Esophagus mucosa (tissue), 1 donor: ENCODE results near the gene KREMEN2. TPM values are rescaled to one million over a fixed set of nuclear protein-coding genes. Genes with fewer than 3 reads are reported as not detected.
"Not testable (repeated sequence)": the region's sequence is repeated elsewhere in the genome, so short reads cannot be mapped to it uniquely, and the experiment has no call there.

Experiments
- ATAC-seq: fragments of 200-7000 bp; cut with Tn5 transposase; one replicate; pipeline ENCODE4 v1.9.1; 2020
- total RNA-seq: library from RNA; stranded (reverse); gene quantifications from one replicate; pipeline ENCODE4 v1.2.4, GENCODE V29; 2023
- donor health status: DM: yes; HTN: yes; CAD: no.

The KREMEN2 gene
- total RNA-seq, 1 donor from 2014 or later: 1.3 TPM

DNA sequence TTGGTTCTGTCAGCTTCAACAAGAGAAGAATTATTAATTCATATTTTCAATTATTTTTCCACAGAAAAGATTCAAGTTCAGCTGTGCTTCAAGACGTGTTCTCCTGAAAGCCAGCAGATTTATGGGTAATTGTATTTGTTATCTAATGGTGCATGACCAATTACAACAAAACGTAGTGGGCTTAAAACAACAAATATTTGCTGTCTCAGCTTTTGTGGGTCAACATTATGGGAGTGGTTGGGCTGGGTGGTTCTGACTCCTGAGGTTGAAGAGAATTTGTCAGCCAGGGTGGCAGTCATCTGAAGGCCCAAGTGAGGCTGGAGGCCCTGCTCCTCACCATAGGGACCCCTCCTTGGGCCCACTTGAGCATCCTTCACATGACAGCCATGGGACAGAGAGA, 24.1 kb upstream of the KREMEN2 start:
- no peak for ATAC-seq

DNA sequence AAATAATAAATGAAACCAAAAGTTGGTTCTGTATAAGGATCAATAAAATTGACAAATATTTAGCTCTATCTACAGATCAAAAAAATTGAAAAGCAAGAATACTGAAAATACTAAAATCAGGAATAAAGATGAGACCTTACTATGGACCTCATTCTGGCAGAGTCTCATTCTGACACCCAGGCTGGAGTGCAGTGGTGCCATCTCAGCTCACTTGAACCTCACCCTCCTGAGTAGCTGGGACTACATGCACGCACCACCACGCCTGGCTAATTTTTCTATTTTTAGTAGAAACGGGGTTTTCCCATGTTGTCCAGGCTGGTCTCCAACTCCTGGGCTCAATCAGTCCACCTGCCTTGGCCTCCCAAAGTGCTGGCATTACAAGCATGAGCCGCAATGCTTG, 22.0 kb upstream of the KREMEN2 start:
- ATAC-seq: no peak

GRCh38 chr16:2943716-2944115, 20.4 kb upstream of the KREMEN2 start:
- ATAC-seq: not testable (repeated sequence)

GRCh38 chr16:2946649-2947048, 17.4 kb upstream of the KREMEN2 start:
- ATAC-seq: no peak

DNA sequence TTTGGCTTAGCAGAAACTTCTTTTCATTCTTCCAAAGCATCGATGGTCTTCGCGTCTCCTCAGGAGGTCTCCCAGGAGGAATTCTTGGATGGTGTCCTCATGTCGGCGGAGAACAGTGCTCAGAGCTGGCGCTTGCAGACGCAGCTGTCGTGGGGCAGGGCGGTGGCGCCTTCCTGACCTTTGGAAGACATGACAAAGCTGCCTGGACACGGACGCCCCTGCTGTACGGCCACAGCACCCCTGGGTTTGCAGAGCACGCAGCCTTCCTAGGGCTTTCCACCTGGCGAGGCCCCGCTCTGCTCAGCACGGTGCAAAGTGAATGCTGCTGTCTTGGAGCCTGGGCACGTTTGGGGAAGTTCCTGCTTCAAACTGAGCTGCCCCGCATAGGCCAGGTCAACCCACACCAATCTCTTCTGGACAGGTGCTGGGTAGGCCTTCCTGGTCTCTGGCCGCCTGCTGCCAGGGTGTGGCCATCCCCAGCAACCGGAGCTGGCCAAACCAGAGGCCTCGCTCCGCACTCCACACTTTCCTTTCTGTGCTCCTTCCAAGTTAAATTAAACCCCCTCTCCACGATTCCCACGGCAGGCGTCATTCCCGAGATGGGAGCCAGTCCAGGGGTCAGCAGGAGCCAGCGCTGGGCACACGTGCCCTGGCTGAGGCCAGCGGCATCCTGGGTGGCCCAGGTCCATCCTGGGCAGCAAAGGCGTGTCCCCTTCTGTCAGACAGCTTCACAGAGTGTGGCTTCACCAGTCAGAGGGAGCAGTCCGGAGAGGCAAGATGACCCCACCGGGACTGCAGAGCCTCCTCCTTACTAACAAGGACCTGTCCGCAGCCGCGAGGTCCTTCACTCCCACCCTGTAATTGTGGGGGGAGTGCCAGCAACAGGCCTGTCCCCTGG, 15.0 kb upstream of the KREMEN2 start:
- ATAC-seq: no peak

- no peak for ATAC-seq
Observed at GRCh38 chr16:2949705-2950352, 14.2 kb upstream of the KREMEN2 start.

GRCh38 chr16:2950353-2950724, 13.7 kb upstream of the KREMEN2 start:
- no peak for ATAC-seq

DNA sequence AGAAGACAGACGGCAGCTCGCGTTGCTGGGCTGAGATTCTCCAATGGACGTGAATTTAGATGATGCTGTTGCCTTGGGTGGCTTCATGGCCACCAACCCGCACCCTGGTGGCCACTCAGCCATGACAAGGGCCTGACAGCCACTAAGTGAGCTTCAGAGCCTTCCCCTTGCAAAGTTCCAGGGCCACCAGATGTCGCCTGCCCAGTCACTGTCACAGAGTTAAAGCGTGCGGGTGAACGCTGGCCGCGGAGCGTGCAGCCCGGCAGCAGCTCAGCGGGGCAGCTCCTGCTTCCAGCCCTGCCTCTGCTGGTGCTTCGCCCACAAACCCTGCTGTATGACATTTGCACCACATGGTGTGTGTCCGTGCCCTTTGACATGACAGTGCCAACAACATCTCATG, 13.3 kb upstream of the KREMEN2 start:
- no peak for ATAC-seq

- peak; percentile 82 for ATAC-seq
Observed at GRCh38 chr16:2952679-2953078, 11.4 kb upstream of the KREMEN2 start.

- no peak for ATAC-seq
Observed at GRCh38 chr16:2953706-2954627, 10.1 kb upstream of the KREMEN2 start.

DNA sequence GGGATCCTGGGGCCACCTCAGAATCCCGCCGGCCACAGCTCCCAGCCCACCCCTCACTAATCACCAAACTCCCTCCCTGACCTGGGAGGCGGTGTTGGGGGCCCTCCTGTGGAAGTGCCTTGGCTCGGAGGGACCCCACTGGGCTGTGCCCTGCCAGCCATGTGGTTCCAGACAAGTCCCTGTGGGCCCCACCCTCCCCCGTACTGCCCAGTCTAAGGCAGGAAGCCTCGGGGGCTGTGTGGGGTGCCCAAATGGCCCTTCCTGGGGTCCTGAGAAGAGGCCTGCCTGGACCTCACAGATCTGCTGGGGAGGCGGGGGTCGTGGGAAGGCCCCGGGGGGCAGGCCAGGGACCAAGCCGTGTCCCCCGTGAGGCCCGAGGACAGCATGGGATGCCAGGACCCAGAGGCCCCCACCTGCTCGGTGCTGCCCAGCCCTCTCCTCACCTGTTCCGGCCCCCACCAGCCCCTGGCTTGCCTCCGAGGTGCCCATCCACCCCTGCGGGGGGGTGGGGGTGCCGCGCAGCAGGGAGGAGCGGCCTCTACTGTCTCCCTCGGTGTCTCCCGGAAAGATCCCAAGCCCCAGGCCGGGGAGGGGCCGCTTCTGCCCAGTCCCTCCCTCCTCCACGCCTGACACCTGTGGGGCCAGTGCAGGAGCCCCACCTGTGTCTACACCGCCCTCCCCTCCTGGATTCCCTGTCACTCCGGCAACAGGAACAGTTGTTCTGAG, 9.3 kb upstream of the KREMEN2 start:
- ATAC-seq: peak; percentile 14

DNA sequence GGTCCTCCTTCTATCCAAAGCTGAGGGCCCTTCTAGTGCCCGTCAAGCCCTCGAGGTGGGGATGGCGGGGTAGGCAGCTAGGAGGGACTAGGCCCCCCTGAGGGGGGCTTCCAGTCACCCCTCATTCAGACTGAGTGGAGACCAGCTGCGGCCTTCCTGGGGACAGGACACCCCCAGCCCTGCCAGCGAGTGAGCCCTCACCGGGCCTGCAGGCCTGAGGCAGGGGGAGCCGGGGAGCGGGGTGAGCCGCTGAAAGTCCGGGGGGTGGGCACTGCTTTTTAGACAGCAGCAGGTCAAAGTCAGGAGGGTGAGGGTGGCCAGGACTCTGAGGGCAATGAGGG, 8.7 kb upstream of the KREMEN2 start:
- ATAC-seq: no peak

- ATAC-seq: no peak
Observed at GRCh38 chr16:2955779-2956578, 8.1 kb upstream of the KREMEN2 start.

GRCh38 chr16:2956579-2956956, 7.5 kb upstream of the KREMEN2 start:
- ATAC-seq: no peak

DNA sequence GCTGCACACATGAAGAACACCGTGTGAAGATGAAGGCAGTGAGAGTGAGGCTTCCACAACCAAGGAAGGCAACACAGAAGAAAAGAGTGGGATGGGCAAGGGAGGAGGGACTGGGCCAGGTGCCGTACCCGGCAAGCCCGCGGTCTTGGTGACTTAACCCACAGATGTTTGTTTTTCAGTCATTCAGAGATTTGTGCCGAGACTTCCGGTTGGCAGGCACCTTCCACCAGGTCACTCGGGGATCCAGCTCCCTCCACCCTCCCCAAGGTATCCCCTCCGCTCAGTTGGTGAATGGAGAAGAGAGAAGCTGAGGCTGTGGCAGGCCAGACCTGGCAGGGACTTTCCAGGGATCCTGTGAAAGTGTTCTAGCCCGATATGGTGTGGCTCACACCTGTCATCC, 4.9 kb upstream of the KREMEN2 start:
- ATAC-seq: no peak

- ATAC-seq: no peak
Observed at GRCh38 chr16:2960183-2961010, 3.7 kb upstream of the KREMEN2 start.

- no peak for ATAC-seq
Observed at GRCh38 chr16:2962334-2963073, 1.6 kb upstream of the KREMEN2 start.

- ATAC-seq: no peak
Observed at GRCh38 chr16:2963074-2963722, 877 bp upstream of the KREMEN2 start.
